HG03342 (cell line): ENCODE measurements around the gene SORBS2.
A peak's percentile ranks its signal among the peaks of the same experiment; 100 is the strongest.

Source experiments
- ATAC-seq: cut with Tn5 transposase; IDR thresholded peaks from one replicate; pipeline ENCODE4 v1.9.1; 2021; ENCODE audit warnings: mild to moderate bottlenecking, moderate library complexity; ENCODE audit not compliant: unreplicated experiment

The SORBS2 gene

DNA sequence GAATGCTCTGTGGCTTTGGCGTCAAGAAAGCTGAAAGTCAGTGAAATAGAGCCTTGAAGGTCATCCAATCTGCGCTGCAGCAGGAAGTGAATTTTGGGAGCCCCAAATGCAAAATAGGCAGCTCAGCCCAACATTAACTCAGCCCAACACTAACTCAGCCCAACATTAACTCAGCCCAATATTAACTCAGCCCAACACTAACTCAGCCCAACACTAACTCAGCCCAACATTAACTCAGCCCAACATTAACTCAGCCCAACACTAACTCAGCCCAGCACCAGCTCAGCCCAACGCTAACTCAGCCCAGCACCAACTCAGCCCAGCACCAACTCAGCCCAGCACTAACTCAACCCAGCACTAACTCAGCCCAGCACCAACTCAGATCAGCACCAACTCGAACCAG is 71.5 kb downstream of the SORBS2 start:
- ATAC-seq, result no peak

DNA sequence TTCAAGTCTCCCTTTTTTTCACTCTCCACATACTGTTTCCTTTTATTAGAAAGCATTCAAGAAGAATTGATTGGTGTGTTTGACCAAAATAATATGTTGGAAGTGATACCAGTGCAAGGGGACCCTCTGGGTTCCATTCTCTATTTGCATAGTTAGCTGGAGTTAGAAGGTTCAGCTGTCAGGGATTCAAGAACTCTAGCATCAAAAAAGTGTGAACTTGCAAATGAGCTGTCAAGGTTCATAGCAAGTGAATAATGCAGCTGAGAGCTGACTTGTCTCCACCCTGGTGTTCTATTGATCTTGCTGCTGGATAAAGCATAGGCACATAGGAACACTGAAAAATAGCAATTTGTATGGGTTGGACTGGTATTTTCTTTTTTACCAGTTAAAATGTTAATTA is 73.2 kb downstream of the SORBS2 start:
- no peak for ATAC-seq

DNA sequence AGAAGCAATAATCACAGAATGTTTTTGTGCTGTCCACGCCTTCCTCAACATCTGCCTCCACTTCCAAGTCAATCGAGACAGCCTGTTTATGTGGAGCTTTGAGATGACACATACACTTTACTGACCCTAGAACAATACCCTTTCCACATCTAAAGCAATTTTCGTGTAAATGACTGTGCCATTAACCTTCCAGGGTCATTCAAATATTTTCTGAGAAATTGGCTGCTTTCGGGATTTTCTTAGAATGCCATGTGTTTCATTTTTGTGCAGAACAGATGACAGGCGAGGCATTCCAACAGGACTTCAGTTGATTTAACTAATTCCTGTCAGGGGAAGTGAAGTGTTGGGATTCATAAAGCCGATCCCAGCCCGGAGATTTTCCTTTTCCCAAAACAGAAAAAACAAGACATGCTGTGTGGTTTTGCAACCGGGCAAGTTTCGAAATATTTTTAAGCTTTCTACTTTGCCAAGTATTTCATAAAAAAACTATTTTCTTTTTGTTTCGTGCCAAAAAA is 73.9 kb downstream of the SORBS2 start:
- no peak for ATAC-seq

DNA sequence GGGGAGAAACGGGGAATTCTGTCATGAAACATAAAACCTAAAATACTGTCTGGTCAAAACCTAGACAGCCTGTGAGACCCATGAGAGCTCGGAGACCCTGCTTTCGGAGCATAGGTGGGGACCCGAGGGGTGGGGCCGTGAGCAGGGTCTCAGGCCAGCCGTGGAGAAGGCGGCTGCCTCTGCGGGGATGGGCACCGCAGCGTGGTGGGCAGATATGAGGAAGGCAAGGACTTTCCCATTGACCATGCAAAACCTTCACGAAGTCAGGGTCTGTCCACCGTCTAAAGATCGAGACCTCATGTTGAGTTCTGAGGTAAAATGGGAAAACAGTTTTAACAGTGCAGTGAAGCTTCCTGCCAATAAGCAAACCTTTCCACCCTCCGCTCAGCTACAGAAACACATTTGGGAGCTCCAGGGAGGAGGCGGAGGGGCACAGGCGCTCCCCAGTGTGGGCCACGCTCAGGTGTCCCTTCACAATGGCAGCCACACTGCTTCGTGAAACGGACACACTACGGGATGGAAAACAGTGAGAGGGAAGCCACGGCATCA is 74.4 kb downstream of the SORBS2 start:
- no peak for ATAC-seq

DNA sequence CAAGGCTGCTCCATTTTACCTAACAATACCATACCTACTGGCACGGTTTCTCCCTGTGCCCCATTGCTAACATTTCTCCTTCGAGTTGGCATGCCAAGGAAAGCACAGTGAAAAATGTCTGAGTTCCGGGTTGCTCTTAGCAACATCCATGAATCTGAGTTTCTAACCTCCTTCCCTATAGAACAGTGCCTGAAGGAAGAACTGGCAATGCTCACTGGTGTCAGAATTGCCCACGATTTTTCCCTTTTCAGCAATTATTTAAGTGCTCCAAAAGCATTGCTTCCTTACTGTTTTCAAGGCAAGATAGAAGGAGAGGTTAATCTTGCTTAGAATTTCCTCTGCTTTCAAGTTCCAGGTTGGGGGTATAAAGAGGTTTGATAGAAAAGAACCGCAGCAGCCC is 75.1 kb downstream of the SORBS2 start:
- no peak for ATAC-seq

DNA sequence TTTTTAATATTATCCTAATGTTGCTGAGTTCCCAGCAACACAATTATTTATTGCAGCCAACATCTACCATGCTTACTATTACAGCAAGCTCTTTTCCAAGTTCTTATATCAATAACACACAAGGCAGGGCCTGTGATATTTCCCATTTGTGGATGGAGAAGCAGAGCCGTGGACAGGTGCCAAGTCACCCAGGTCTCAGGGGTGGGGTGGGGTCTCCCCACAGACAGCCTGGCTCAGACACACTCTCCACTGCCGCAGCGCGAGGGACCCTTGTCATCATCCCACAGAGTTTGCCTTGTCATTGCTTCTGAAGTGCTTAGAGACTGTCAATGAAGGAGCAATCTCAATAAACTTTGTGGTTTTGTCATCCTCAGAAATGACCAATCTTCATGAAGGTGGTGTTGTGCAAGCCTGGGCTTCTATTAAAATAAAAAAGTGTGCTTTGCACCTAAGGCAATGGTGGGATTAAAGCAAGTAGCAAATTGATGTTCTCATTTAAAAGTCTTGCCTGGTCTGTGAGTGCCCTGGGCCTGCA is 76.1 kb downstream of the SORBS2 start:
- no peak for ATAC-seq

DNA sequence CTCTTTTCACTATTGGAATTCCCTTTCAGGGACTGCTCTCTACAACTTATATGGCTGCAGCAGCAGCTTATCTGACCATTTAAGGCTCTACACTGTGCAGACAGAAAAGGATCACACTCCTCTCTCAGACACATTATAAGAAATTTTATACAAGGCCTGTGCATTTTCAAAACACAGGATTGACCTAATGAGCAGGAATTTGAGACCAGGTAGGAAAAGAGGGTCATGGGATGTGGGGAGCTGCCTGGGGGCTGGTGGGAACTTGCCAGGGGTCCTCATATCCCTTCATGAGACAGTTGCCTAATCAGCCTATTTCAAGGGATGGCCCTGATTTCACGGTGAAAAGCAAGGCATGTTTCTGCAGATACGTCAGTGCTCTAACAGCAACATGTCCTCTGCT is 77.1 kb downstream of the SORBS2 start:
- ATAC-seq, result no peak

DNA sequence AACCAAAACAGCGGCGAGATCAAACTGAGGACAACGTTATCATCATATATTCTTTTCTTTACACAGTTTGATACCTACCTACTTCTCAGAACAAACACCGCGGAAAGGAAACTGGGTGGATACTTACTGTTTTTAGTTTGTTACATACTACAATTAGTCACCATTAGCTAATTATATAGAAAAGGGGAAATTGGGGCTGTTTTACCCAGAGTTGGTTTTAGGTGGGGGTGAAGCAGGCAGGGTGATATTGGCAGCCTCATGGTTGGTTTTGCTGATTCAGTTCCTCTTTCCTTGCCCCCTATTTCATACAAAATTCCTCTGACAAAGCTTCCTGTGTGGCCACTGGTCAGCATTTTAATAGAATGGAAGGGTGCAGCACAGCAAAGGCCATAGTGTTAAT is 77.8 kb downstream of the SORBS2 start:
- no peak for ATAC-seq

DNA sequence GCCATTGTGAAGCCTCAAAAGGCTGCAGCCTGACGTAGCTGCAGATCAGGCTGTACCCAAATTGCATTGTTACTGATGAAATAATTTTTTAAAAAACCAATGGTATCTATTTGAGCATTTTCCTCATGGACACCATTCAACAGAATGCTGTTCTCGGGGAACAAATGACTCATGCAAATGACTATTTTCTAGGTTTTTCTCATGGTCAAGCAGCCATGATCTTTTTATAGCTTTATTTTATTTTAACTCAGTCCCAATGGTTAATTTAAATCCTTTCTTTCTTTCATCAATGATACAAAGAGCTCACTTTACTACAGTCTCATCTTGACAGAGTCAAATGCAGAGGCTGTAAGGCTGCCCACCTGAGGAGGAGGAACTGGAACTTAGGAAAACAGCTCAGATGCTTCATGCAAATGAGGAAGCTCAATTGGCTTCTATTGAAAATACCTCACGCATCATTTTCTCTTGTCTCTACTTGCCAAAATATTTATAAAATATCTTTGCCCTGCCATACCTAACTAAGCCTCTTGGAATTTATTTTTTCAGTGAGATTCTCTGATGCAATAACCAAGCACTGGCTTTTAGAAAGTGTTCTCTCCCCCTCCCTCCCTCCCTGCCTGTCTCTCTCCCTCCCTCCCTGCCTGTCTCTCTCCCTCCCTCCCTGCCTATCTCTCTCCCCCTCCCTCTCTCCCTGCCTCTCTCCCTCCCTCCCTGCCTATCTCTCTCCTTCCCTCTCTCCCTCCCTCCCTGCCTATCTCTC is 81.0 kb downstream of the SORBS2 start:
- peak; percentile 66 for ATAC-seq

DNA sequence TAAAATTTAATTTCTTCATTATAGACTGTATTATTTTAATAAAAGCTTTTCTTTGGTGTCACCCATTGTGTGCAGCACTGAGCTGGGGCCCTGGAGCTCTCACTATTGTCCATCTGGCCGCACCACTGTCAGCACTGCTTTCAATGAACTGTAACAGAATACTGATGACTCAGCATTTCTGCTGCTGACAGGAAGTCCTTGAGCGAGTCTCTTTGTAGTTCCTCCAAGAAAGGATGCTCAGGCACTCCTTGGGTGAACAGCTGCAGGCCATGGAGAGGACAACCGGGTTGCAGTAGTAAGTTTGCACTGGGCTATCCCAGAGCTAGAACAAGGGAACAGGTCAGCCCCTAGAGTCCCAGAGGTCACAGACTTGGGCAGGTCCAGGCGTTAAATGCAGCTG is 81.6 kb downstream of the SORBS2 start:
- peak; percentile 52 for ATAC-seq

DNA sequence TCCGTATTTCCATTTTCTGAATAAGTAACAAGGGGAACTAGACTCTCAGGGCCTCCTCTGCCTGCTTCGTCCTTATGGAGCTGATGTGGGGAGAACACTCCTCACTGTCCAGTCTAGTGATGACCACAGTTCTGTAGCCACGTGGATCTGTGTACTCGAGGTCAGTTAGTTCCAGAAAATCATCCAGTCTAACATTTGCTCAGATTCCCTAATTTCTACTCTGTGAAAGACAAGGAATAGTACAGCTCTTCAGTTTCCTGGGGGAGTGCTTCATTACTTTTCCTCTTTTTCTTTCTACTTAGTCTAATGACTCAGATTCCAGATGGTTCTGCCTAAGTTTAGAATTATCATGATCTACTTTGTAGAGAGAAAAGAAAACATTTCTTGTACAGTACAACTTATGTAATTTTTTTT is 82.6 kb downstream of the SORBS2 start:
- no peak for ATAC-seq

DNA sequence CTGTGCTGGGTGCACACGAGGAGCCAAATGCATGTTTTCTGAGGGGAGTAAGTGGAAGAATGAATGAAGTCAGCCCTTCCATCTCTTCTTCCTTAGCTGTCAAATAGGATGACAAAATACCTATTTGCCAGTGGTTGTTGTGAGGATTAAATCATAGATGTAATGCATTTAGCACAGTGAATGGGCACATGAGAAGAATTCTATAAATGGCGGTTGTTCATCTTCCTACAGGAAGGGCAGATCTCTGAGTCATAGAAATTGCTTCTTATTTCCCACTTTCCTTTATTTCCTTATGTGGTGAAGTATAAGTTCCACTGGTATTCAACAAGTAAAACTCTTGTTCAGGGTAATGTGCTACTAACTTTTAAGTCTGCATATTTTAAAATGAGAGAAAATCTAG is 83.1 kb downstream of the SORBS2 start:
- ATAC-seq, result no peak

DNA sequence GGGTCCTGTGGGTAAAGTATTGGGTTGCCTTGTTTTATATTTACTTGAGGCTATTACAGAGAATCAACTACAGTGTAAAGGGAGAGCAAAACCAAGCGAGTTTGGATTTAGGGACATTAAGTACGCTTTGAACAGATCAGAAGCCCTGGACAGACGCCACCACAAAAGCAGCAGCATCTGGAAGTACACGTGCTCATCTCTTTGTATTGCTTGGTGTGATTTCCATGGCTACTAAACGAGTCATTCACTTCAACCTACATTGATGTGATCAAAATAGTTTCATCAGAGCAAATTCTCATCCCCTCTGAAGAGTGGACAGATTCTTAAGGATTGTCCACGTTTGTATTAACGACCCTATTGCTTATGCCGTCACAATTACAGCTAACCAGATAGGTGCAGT is 85.1 kb downstream of the SORBS2 start:
- no peak for ATAC-seq

DNA sequence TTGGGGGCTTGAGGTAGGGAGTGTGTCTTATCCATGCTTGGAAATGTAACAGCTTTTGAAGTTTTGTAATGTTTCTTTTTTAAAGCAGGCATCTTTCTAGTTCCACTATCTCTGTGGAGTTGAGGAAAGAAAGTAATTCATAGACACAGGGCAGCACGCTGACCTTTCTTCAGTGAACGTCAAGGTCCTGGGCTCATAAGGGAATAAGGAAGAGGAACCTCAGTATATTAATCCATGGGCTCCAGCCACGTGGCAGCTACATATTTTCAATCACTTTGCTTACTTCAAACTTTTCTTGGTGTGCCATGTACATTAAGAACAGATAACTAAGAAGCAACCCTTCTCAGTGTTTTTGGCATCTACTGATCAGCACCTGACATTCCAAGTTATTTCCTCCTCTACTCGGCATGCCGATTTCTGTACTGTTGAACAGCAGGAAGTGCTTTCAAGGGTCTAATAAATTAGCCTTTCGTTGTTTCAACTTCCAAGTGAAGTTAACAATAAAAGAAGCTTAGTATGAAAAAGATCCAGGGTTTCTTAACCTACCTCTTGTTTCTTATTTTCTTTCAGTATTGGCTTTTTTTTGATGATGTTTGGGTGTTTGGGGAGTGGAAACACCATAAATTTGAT is 88.2 kb downstream of the SORBS2 start:
- no peak for ATAC-seq

DNA sequence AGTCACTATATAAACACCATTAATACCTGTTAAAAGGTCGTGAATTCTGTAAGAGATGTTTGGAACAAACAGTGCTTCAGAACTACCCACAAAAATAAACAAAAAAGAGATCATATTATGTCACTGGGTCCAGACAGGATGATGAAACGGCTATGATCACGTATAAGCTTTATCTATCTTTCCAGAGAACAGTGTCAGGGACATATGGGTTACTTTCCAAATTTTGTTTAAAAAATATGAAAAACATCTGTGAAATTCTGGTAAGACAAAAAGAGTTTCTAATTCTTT is 90.0 kb downstream of the SORBS2 start:
- ATAC-seq, result no peak

DNA sequence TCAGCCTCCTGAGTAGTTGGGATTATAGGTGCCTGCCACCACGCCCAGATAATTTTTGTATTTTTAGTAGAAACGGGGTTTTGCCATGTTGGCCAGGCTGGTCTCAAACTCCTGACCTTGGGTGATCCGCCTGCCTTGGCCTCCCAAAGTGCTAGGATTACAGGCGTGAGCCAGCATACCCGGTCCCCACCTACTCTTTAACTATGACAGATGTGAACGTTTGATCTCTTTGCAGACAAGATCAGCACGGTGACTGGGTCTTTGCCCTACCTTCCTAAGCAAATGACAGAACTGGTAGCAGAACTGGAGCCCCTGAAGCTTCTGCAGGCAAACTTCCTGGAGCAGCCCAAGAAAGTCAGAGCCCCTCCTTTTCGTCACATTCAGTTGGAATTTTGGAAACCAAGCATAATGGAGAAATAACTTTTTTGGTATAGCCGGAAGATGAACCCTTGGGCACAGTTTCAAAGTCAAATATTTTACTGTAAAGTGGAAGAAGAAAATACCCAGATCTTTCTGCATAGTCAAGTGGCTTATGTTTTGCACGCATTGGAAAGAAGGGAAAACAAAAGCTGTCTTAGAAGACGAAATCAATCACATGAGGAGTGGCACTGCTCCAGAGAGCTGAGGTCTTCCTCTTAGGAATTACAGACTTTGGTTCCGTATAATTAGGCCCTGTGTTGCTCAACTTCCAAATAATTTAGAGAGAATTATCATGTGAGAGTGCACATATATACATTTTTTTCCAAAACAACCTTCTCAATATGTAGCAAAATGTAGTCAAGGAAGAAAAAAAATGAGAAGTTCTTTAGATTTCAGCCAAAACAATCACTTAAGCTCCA is 90.6 kb downstream of the SORBS2 start:
- ATAC-seq, result no peak

DNA sequence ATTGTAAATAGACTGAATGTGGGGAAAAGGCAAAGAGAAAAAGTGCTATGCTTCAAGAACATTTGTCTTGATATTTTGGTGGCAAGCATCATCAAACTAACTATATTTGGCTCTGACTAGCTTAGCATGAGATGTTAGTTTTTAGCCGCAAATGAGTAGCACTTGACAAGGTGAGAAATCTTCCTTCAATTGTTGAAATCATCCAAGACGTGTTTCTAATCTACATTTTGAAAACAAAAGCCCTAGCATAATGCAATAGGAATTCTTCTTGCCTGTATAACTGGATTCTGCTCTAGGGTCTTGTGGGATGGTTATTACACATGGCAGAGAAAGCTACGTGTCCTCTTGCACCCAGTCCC is 92.5 kb downstream of the SORBS2 start:
- no peak for ATAC-seq

DNA sequence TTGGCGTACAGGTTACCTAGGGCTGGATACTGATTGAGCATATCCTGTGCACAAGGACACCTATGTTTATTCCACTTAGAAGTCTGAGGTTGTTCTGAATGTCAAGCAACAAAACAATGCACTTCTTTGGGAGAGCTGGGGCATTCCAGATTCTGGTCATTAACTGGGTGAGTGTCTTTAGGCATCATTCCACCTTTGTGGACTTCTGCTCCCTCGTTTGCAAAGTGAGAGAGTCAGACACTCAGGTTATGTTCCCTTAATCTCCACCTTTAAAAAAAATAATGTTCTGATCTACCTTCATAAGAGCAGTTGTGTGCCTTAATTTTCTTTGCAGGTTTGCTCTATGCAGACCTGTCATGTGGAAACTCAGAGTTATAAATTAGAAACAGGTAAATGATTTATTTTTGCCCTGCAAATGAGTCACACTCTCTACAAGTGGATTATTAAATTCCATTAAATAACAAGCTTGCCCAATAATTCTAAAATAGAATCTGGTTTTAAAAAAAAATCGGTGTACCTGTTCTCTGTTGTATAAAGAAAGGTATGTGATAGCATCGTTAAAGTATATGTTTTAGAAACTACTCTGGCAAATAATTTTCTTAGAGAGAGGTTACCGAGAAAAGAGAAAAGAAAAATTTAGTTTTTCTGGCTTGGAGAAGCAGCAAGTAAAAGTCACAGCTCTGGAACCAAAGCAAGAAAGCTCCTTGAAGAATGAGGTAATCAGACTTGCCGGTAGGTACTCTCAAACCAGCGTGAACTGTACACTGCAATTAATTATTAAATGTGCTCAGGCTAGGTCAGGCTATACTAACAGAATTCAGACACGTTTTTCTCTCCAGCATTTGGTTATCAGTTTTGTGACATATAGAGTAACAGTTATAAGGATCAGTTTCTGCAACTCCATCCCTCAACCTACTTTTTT is 93.2 kb downstream of the SORBS2 start:
- ATAC-seq, result no peak

DNA sequence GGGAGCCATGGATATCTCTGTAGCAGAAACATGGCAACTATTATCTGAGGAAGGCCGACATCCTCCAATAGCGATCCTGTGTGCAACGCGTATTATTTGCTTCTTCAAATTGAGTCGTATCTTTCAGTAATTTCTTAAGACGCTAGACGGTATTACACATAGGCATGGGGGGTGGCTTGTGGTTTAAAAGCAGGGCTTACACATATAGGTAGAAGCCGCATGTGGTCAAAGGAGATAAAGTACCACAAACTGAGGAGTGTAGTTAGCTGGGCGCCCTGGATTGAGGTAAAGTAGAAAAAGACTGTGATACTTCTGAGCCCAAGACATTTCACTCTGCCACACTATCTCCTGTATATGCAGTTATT is 94.6 kb downstream of the SORBS2 start:
- ATAC-seq, result no peak

DNA sequence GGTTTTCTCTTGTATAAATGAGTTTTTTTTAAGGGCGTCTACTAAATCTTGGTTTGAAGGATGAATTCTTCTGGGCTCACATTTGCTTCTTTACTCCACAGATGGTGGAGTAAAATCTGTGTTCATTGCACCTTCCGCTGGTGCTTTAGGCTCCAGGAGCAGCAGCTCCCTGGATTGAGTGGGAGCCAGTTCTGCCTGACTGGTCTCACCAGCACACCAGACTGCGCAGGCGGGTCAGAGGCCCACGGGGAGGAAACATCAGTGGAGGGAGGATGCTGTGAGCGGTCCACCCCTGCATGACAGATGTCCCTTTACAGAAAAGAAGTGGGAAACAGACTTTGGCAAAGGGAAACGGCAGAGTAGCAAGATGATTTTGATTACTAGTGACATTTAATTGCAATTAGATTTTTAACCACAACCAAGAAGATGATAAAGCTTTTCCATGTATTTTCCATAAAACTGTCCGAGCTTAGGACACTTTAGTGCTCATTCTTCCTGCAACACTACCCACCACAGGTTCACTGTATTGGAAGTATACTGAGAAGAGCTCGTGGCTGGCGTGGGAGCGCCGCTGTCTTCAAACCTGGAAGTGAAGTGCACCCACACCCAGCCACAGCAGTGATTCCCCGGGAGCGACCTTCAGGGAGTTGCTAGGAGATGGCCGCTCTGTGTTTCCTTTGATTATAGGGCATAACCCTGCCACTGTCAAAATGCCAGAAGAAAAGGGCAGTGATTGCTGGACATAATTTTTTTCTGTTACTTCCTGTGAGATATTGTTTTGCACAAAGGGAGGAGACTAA is 95.2 kb downstream of the SORBS2 start:
- ATAC-seq, result no peak
